Nephron (organoid): ENCODE data around the gene N4BP3.

Experiments
- H3K27ac Mint-ChIP-seq, 3 experiments: 2 replicates each; pipeline ENCODE4 v1.8.0; 2020; ENCODE audit warnings: mixed read lengths in 3 of 3, mild to moderate bottlenecking in 2 of 3, moderate library complexity in 1 of 3
- H3K27me3 Mint-ChIP-seq: 2 replicates; pipeline ENCODE4 v1.8.0; 2021; ENCODE audit warnings: low read depth, mild to moderate bottlenecking, moderate library complexity, mixed read lengths
- H3K36me3 Mint-ChIP-seq: 2 replicates; pipeline ENCODE4 v1.8.0; 2020; ENCODE audit warnings: low read depth, mixed read lengths
- H3K4me1 Mint-ChIP-seq: 2 replicates; pipeline ENCODE4 v1.8.0; 2020; ENCODE audit warnings: mixed read lengths
- H3K4me3 Mint-ChIP-seq, 3 experiments: 2 replicates each; pipeline ENCODE4 v1.8.0; 2020; ENCODE audit warnings: mild to moderate bottlenecking in 3 of 3, mixed read lengths in 3 of 3, moderate library complexity in 2 of 3
- H3K9me3 Mint-ChIP-seq: 2 replicates; pipeline ENCODE4 v1.8.0; 2020; ENCODE audit warnings: mixed read lengths
- TF ChIP-seq, protein P1 (sequence below), 3 experiments: fragments of 200-600 bp; sonication (generic); IDR thresholded peaks; one replicate each; pipeline ENCODE4 v1.5.0; 2021; ENCODE audit warnings: antibody characterized with exemption in 3 of 3; ENCODE audit not compliant: unreplicated experiment in 3 of 3

Gene N4BP3

DNA sequence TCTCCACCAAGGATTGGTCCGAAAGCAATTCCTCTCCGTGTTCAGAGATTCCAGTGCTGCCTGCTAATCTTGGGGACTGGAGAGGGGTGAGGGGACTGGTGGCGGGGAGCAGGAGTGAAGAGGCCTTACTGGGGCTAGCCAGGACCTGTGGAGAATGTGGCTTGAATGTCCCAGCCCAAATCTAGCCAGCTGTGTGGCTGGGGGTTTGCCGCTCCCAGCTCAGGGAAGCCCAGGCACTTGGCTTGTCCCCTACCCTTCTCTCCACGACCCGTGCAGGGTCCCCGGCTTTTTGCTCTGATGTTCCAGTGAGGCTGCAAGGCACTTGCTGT, 2.4 kb downstream of the N4BP3 start:
- Mint-ChIP-seq H3K4me3 (peak overlapping the region; percentile 49 to 93 (median 85)), H3K27me3 (peaks cover 43% of the 10 kb centered on the region), H3K36me3 (no peaks in the 10 kb centered on the region), H3K4me1 (peaks cover 30% of the 10 kb centered on the region), H3K9me3 (no peaks in the 10 kb centered on the region), H3K27ac (peak overlapping the region; percentile 53 to 91 (median 90))
- TF ChIP-seq, protein P1, sequence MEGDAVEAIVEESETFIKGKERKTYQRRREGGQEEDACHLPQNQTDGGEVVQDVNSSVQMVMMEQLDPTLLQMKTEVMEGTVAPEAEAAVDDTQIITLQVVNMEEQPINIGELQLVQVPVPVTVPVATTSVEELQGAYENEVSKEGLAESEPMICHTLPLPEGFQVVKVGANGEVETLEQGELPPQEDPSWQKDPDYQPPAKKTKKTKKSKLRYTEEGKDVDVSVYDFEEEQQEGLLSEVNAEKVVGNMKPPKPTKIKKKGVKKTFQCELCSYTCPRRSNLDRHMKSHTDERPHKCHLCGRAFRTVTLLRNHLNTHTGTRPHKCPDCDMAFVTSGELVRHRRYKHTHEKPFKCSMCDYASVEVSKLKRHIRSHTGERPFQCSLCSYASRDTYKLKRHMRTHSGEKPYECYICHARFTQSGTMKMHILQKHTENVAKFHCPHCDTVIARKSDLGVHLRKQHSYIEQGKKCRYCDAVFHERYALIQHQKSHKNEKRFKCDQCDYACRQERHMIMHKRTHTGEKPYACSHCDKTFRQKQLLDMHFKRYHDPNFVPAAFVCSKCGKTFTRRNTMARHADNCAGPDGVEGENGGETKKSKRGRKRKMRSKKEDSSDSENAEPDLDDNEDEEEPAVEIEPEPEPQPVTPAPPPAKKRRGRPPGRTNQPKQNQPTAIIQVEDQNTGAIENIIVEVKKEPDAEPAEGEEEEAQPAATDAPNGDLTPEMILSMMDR (IDR thresholded peaks at IDR 0.05; ENCODE audit: unreplicated experiment in 3 of 3): no peak

DNA sequence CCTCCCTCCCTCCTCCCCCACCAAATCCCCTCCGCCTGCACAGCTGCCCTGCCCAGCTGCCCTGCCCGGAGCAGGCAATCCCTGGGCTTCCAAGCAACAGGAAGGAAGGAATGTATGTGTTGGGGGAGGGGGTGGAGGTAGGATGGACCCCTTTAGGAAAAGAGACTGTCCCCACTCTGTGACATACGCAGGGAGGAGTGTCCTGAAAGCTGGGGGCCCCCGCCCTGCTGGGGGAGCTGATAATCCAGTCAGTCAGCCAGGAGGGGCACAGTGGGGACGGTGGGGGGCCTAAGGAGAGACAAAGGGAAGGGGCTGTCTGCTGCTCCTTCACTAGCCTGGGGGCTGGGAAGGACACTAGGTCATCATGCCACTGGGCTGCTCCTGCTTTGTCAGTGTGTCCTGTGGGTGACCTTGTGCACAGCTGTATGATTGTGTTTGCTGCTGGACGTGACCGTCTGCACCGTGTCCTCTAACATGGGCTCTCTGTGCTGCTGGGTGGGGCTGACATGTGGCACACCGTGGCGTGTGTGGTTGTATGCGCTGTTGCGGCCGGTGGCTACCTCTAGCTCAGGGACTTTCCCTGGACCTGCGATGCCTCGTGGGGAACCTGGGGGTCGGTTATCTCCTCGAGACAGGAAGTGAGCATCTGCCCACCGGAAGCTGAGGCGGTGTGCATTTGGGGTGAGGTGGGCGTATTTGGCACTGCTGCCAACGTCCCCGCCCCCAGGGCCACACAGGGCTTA, 3.0 kb downstream of the N4BP3 start:
- Mint-ChIP-seq H3K4me3 (peak overlapping the region; percentile 49 to 93 (median 85)), H3K9me3 (no peaks in the 10 kb centered on the region), H3K36me3 (no peaks in the 10 kb centered on the region), H3K4me1 (peaks cover 36% of the 10 kb centered on the region), H3K27ac (peak overlapping the region; percentile 53 to 91 (median 90)), H3K27me3 (peaks cover 39% of the 10 kb centered on the region)
- TF ChIP-seq, protein P1 (IDR thresholded peaks at IDR 0.05; ENCODE audit: unreplicated experiment in 3 of 3): no peak

DNA sequence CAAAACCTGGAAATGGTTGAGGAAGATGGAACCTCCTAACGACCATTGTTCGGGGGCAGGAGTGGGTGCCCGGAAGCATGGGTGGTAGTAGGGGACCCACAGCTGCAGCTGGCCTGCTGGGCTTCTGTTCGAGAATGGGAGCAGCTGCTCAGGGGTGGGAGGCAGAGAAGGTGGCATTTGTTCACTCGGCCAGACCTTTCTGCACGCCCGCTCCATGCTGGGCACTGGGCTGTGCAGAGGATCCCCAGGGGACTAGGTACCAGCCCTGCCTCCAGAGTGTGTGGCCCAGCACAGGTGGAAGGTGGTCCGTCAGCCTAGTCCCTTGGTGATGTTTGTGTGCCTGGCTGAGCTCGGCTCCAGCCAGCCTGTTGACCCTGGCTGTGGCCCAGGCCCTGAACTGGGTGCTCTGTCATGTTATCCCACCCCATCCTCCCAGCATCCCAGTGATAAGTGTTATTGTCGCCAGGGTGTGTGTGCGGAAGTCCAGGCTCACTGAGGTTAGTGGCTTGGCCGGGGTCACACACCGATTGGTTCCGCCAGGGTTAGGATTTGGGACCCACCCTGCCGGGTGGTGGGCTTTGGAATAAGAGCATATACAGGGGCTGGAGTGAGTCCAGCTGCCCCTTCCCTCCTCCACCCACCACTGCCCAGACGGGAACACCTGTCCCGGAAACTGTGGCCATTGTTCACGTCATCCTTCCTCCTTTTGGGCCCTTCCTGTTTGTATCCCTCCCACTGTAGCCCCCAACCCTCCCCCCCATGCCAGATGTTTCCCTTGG, 4.8 kb downstream of the N4BP3 start:
- no peak overlapping the region for H3K4me3 Mint-ChIP-seq
- H3K27me3 Mint-ChIP-seq: peaks cover 29% of the 10 kb centered on the region
- no peaks in the 10 kb centered on the region for H3K36me3 Mint-ChIP-seq
- peaks cover 44% of the 10 kb centered on the region for H3K4me1 Mint-ChIP-seq
- no peak overlapping the region for H3K27ac Mint-ChIP-seq
- H3K9me3 Mint-ChIP-seq: no peaks in the 10 kb centered on the region
- TF ChIP-seq, protein P1 (IDR thresholded peaks at IDR 0.05; ENCODE audit: unreplicated experiment in 3 of 3): no peak

DNA sequence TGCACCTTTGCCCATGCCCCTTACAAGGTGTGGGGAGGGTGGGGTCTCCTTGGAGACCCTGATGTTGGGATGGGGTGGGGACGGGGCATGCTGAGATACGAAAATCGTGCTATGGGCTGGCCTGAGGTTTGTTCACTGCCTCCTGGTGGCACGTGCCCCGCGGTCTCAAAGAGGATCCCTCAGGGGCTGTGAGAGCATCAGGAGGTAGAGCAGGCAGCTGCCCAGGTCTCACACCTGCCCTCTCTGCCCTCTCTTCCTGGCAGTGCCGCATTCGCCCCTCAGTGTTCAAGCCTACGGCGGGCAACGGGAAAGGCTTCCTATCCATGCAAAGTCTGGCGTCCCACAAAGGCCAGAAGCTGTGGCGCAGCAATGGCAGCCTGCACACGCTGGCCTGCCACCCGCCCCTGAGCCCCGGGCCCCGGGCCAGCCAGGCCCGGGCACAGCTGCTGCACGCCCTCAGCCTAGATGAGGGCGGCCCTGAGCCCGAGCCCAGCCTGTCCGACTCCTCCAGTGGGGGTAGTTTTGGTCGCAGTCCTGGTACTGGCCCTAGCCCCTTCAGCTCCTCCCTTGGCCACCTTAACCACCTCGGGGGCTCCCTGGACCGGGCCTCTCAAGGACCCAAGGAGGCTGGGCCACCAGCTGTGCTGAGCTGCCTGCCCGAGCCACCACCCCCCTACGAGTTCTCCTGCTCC, 6.7 kb downstream of the N4BP3 start:
- no peaks in the 10 kb centered on the region for H3K36me3 Mint-ChIP-seq
- H3K27me3 Mint-ChIP-seq: peaks cover 18% of the 10 kb centered on the region
- TF ChIP-seq, protein P1 (IDR thresholded peaks at IDR 0.05; ENCODE audit: unreplicated experiment in 3 of 3): no peak
- H3K9me3 Mint-ChIP-seq: no peaks in the 10 kb centered on the region
- H3K4me1 Mint-ChIP-seq: peaks cover 55% of the 10 kb centered on the region
- H3K4me3 Mint-ChIP-seq: no peak overlapping the region
- H3K27ac Mint-ChIP-seq: no peak overlapping the region

DNA sequence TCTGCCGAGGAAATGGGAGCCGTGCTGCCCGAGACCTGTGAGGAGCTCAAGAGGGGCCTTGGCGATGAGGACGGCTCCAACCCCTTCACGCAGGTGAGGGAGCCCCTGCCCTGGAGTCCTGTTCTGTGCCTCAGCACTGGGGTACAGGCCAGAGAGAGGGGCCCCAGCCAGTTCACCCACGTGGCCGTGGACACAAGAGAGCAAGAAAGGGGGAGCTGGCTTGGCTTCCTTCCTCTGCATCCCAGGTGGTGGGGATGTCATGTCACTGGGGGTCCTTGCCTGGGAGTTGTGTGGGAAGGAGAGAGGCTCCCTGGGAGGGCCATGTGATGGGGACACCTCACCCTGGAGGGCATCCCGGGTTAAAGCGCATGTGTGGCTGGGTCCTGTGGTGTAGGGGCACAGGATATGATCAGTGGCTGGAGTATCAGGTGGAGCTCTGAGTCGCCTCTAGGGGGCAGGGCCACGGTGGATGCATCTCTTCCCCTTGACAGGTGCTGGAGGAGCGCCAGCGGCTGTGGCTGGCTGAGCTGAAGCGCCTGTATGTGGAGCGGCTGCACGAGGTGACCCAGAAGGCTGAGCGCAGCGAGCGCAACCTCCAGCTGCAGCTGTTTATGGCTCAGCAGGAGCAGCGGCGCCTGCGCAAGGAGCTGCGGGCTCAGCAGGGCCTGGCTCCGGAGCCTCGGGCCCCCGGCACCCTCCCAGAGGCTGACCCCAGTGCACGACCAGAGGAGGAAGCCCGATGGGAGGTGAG, 7.5 kb downstream of the N4BP3 start:
- H3K4me3 Mint-ChIP-seq: peak overlapping the region; percentile 29 to 66 (median 36)
- TF ChIP-seq, protein P1 (IDR thresholded peaks at IDR 0.05; ENCODE audit: unreplicated experiment in 3 of 3): peak; percentile 56 to 60 (median 58)
- H3K27ac Mint-ChIP-seq: peak overlapping the region in 2 of 3 experiments; percentile 82 to 88
- peaks cover 57% of the 10 kb centered on the region for H3K4me1 Mint-ChIP-seq
- H3K36me3 Mint-ChIP-seq: no peaks in the 10 kb centered on the region
- peaks cover 11% of the 10 kb centered on the region for H3K27me3 Mint-ChIP-seq
- H3K9me3 Mint-ChIP-seq: no peaks in the 10 kb centered on the region
